Endothelial cell of hepatic sinusoid (primary cell): ENCODE data around the gene UBL7.

Source experiments
- in situ Hi-C: cut with HindIII; loops from 2 replicates; pipeline ENCODE4 v1.10.0; 2017; ENCODE audit warnings: low sequenced_read_pairs

UBL7 gene

DNA sequence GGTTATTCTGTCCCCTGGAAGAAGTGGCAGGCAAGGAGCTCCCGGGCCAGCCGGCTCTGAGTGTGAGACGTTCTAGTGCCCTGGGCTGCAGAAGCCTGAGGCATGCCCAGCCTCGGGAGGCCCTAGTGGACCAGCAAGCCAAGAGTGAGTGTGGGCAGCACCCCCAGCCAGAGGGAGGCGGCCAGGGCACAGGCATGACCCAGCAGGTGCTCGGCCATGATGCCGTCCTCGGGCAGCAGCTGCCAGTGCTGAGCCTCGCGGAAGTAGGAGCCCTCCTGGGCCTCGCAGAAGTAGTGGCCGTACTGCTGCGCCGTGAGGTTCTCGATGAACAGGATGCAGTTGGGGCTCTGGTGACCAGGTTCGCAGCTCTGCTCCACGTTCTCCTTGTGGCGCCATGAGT, 50.5 kb downstream of the UBL7 start:
- in situ Hi-C loops = no loop called here

DNA sequence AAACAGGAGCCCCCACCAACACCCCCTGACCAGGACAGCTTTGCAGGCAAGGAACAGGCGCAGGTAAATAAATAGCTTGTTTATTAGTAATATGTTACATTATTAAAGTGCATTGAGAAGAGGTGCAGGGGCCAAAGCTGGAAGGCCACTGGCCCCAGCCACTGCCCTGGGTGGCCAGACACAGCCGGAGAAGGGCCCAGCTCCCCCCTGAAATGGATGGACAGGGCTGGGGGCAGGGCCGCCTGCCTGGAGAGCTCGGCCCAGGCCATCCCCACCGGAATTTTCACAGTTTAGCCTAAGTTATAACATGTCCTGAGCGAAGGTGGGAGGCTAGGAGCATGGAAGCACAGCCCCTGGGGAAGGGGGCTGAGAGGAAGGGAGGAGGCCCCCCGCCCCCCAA, 51.7 kb downstream of the UBL7 start:
- in situ Hi-C loops = no loop called here

DNA sequence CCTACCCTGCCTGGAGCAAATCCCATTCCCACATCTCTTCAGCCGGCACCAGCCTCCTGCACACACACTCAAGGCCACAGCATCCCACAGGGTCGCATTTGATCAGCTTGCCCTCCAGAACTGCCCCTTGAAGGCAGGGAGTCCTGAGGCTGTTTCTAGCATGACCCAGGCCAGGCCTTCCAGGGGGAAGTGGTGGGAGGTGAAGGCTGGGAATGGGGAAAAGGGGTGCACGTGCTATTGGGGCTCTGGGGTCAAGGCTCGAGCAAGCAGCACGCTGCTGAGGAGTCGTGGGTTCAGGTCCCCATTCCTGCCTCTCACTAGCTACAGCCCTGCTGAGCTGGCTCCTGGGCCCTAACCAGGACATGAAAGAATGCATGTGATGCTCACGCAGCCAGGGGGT, 52.1 kb downstream of the UBL7 start:
- in situ Hi-C loops = no loop called here

DNA sequence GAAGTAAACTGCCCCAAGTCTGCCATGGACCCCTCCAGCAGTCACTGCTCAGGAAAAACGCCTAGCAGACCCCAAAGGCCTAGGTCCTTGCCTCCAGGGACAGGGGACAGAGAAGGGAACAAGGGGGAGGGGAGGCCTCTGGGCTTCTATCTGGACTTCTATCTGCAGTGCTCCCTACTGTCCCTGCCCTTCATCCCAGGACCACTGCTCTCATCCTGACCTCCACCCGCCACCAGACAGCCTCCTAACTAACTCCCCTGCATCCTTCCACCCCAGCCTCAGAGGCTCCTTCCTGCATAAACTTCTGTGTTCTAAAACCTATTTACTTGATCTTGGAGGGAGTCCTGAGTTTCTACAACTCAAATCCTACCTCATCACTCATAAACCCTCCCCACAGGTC, 52.6 kb downstream of the UBL7 start:
- in situ Hi-C loops = no loop called here

DNA sequence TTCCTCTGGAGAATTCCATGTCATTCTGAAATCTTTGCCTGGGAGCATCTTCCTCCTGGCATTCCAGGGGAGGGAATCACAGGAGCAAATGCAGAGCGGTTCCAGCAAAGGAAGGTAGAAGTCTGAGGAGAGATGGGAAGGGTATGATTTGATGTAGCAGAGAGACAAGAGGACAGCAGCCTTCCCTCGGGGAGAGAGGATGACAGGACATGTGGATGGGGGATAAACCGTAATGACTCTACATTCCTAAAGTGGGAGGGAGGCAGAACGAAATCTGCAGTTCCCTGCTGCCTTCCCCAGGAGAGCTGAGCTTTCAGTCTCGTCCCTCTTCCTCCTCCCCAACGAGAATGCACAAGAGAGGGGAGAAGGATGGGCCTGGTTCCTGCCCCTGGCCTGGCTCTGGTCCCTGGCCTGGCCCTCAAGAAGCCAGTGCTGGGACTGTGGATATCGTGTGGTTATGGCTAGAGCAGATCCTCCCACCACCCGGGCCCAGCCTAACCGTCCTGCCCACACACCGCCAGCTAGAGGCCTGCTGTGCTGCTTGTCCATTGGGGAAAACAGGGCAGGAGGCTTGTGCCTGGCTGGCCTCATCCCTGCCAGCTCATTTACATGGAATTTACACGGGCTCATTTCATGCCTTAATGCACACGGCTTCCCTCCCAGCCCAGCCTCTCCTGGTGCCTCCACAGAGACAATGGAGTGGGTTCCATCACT, 53.8 kb downstream of the UBL7 start:
- in situ Hi-C loops = no loop called here

DNA sequence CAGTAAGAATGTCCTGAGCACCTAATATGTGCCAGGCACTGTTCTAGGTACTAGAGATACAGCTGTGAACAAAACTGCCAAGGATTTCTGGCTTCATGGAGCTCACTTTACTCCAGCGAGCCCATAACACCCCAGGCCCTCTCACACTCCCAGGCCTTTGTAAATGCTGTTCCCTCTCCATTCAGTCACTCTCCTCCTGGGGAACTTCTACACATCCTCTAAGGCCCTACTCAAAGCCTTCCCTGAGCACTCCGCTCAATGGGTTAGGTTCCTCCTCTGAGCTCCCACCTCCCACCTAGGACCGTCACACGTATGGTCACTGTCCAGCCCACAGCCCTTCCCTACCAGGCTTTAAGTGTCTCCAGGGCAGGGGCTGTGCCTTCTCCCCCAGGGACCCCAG, 54.4 kb downstream of the UBL7 start:
- in situ Hi-C loops = no loop called here

DNA sequence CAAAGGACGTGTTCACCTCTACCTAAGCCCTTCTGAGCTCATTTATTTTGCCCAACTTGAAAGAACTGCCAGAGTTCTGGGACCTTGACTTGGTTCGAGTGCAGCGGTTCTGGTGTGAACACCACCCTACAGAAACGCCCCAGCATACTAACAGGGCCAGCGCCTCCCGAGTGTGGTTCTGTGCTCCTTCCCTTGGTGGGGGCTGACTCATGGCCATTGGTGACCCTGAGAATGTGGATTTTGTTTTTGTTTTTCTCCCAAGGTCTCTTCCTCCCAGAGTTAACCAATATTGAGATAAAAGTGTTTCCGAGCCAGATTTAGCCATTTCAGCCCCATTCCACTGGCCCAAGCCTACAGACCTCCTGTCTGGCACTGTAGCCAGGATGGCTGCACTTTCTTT, 55.1 kb downstream of the UBL7 start:
- in situ Hi-C loops = no loop called here

DNA sequence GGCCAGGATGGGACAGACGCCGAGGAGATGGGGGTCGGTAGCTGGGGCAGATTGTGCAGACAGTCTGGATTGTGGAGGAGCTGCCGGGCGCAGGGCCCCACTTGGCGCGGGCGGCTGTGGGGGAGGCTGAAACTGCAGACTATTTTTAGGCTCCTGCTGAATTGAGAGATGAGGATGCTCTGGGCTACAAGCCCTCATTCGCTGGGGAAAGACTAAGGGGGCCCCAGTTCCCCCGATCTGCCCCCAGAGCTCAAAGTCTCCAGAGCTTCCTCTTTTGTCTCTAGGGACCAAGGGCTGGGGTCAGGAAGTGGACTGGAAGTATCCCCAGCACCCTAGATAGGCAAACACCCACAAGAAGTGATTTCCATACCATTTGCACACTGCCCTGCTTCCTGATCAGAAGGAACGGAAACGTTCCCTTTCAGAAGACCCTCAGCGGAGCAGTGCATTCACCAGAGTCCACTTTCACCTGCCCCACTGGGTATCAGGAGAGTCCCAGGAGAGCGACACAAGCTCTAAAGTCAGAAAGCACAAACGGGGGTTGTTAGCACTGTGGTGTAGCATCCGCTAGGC, 56.9 kb downstream of the UBL7 start:
- in situ Hi-C loops = no loop called here

DNA sequence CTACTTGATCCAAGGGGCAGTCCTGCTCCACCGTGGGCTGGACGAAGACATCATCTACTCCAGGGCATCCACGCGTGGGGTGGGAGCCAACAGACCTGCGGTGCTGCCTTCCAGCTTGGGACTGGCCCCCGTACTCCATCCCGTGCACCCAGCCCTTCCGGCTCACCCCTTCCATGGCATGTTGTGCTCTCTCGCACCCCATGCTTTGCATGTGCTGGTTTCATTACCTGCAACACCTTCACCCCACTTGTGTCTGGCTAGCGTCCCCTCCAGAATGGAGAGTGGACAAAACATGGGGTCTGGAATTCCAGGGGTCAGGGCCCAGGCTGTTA, 57.4 kb downstream of the UBL7 start:
- in situ Hi-C loops = no loop called here

DNA sequence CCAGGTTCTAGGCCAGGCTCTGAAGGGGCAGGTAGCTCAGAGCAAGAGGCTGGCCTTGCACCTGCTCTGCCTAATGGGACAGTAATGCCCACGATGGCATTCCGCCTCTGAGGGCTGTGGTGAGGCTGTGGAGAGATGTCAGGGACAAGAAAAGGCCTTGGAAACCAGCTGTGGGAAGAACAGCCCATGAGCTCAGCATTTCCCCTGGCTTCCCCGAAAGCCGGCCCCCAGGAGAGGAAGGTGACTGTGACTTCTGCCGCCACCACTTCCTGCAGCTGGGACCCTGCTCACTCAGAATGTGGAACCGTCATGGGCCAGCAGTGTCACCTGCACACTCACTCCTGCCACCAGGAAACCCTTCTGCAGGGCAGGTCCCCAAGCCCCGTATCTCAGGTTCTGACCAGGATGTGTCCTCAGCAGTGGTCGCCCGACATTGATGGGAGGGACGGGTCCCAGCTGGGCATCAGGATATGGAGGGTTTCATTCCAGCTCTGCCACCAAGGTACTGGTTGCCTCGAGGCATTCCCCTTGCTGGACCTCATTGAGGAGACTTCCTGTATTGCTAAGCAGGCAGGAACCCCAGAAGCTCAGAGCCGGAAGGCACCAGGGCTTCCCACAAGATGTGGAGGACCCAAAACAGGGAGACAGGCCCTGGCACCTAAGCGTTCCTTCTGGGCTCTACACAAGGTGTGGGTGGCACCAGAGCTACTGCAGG, 57.9 kb downstream of the UBL7 start:
- in situ Hi-C loops = no loop called here

DNA sequence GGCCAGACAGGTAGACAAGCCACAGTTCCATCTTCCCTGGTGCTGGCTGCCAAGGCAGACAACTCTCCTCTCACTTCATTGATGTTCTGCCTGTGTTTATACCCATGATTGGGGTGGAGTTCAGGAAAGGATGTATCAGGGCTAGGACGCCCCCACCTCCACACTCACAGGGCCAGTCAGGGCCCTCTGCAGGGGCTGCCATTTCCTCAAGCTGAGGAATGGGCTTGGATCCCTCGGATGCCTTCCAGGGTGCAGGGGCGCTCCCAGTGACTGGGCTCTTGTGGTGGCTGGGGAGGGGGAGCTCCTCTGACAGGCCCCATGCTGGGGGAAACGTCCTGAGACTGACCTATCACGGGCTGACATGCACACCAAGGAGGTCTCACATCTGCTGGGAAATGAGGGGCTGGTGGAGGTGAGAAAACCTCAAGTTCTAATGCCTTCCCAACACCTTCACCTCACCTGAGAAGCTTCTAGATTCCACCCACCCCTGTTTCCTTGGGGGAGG, 58.6 kb downstream of the UBL7 start:
- in situ Hi-C loops = no loop called here

DNA sequence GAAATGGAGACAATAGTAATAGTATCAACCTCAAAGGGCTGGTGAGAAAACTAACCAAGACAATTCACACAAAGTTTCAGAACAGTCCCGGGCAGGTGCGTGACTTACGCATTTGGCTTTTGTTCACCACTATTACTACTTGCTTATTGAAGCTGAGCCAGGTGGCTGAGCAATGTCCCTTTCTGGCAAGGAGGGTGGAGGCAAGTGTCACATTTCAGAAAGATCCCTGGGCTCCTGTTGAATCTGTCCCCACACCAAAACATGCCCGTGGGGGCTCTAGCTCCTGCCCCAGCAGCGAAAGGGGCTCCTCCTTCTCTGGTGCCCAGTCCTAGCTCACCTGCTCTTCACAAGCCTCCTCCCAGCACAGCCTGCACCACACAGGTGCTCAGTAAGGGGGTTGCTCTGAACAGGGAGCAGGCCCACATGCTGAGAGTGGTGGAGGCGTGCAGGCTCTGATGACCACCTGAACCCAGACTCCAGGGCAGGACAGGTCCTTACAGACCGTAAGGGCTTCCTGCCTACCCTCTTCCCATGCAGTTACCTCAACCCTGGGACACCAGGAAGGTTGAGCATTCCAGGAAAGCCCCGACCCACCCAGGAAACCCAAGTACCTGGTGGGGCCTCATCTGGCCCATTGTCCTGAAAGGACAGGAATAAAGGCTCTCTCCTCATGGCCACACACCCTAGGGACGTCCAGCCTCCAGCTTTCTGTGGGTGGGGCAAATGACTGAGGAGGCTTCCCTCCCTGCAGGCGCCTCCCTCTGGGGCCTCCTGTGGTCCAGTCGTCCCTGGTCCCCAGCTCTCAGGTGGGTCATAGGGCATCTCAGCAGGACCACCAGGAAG, 59.8 kb downstream of the UBL7 start:
- in situ Hi-C loops = no loop called here

DNA sequence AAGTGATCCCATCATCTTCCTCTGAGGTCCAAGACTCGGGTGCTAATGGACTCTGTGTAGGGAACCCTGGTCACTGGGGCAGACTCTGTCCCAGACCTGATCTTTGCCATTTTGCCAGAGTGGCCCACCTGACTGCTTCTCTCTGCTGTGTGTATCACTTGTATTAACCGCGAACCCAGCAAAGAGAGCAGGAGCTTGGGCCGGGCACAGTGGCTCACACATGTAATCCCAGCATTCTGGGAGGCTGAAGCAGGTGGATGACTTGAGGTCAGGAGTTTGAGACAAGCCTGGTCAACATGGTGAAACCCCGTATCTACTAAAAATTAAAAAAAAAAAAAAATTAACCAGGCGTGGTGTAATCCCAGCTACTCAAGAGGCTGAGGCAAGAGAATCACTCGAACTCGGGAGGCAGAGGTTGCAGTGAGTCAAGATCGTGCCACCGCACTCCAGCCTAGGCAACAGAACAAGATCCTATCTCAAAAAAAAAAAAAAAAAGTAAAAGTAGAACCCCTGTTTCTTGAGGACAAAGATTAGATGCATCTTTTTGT, 60.6 kb downstream of the UBL7 start:
- in situ Hi-C loops = no loop called here

DNA sequence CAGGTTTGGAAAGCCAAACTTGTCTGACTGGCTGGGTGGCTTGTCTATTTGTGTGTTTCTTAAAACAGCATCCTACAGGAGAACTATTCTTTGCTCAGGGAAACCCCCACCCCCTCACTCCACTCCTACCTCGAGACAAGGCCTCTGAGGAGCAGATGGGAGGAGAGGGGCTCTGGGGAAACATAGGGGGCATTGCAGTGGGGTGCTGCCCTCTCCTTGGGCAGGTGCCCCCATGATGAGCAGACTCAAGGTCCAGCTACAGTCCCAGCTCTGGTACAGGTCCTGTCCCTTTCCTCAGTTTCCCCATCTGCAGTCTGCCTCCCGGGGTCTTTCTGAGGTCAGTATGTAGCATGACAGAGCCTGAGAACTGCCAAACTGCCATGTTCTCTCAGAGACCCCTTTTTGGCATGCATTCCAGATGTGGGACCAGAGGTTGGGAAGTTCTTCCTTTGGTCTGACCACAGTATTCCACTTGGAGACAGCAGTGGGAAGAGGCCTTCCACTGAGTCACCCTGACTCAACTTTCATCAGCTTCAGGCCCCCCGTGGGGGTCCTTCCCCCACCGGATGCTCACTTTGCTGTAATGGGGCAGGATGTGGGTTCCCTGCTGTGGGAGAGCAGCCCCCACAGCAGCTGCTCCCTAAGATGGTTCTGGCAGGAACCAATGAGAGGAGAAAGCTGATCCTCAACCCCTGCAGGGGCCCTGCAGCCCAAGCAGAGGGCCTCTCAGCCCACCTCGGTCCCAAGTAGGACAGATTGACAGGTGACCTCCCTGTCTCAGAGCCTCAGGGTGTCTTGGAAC, 61.2 kb downstream of the UBL7 start:
- in situ Hi-C loops = no loop called here

DNA sequence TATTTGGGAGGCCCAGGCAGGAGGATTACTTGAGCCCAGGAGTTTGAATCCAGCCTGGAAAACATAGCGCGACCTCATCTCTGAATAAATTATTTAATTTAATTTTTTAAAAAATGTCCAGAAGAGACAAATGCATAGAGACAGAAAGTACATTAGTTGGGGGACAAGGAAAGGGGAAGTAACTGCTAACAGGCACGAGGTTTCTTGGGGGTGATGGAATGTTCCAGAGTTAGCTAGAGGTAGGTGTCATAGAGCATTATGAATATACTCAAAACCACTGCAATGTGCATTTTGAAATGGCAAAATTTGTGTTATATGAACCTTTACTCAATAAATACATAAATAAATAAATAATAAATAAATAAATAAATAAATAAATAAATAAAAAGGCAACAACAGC, 61.9 kb downstream of the UBL7 start:
- in situ Hi-C loops = no loop called here

DNA sequence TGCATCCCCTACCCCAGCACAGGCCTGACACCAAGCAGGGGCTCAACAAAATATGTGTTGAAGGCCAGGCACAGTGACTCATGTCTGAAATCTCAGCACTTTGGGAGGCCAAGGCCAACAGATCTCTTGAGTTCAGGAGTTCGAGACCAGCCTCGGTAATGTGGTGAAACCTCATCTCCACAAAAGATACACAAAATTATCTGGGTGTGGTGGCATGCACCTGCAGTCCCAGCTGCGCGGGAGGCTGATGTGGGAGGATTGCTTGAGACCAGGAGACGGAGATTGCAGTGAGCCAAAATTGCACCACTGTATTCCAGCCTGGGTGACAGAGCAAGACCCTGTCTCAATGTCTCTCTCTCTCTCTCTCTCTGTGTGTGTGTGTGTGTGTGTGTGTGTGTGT, 62.8 kb downstream of the UBL7 start:
- in situ Hi-C loops = no loop called here

DNA sequence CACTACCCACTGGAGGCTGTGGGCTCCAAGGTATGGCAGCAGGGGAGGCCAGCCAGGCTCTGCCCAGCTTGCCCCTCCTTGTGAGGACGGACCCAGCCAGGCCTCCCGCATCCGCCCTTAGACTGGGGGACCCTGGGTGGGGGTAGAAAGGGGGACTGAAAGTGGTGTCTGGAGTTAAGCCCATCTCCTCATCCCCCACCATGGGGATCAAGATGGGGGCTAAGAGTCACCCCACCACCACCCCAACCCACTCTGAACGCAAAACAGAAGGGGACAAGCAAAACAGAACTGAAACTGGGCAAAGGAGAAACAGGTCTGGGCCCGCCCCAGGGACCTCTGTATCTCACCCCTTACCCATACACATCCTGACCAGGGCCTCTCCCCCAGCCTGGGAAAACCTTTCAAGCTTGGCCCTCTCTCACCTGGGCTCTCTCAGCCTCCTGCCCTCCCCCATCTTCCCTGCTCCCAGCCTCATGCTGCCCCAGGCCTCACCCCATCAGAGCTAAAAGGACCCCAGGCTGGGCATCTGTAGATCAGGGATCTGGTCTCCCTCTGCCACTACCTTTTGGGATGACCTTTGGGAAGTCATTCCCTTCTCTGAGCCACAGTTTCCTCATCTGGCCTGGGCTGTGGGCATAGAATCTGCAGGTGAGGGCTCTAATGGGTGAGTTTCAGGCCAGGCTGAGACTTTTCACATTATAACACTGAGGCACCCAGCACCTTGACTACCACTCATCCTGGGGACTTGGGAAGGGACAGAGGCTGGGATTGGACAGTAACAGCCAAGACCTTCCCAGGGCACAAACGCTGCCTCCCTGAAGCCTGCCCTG, 63.5 kb downstream of the UBL7 start:
- in situ Hi-C loops = no loop called here

DNA sequence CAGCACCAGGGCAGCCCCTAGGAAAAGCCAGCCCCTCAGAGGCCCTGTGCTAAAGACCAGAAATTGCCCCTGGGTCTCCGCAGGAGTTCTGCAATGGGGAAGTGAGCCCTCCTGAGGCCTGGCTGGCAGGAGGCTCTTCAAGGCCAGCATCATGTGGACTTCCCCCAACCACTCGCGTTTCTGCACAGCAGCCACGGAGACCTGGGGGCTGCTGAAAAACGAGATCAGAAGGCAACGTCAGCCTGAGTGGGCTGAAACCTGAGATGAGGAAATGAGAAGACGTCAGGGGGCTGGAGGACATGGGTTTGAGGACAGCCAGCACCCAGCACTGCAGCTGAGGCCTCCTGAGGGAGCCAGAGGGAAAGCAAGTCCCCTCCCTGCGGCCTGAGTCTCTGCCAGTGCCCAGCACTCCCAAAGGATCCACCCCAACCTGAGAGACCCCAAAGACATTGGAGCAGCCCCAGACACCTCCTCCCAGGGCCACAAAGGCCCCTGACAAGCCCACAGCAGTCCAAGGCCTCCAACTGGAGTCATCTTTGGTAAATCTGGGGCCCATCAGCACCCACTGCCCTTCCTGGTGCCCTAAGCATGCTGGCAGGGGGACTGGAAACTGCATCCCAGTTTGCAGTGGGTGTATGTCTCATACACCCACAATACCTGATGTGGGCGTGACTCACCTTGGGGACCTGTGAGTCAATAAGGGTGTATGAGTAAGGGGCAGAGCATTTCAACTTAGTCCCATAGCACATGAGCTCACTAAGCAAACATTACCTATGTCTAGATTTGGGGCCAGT, 64.3 kb downstream of the UBL7 start:
- in situ Hi-C loops = no loop called here

DNA sequence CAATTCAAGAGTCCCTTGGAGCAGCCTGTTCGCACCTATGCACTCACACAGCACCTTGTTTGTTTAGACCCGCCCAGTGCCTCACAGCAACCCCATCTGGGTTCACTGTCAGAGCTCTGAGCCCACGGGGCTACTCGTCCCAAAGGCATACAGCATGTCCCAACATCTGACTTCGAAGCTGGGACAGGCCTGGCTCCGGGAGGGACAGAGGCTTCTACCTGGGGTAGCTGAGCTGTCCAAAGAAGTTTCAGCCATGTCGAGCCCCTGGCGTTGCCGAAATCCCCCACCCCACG, 64.9 kb downstream of the UBL7 start:
- in situ Hi-C loops = no loop called here
